ENCODE results near the gene CNOT3.
"Not testable (repeated sequence)": the region's sequence is repeated elsewhere in the genome, so short reads cannot be mapped to it uniquely, and the experiment has no call there.

The CNOT3 gene

GRCh38 chr19:54171736-54172431 is 34.3 kb downstream of the CNOT3 start:
- DNase-seq (ENCODE audit: low spot score) = not testable (repeated sequence)

GRCh38 chr19:54172471-54173358 is 35.2 kb downstream of the CNOT3 start, which contains the start of gene TMC4:
TSS of gene TMC4 (minus strand) at chr19:54173160. CDS start at chr19:54173117, 43 bp downstream.
- DNase-seq (ENCODE audit: low spot score) = peak; percentile 79

GRCh38 chr19:54173359-54173699 is 35.8 kb downstream of the CNOT3 start:
- DNase-seq (ENCODE audit: low spot score) = no peak

GRCh38 chr19:54173951-54174834 is 36.6 kb downstream of the CNOT3 start:
- no peak for DNase-seq (ENCODE audit: low spot score)

GRCh38 chr19:54178581-54179261 is 41.2 kb downstream of the CNOT3 start:
- no peak for DNase-seq (ENCODE audit: low spot score)

- DNase-seq (ENCODE audit: low spot score) = no peak
Observed at GRCh38 chr19:54179262-54179852, 41.8 kb downstream of the CNOT3 start.

GRCh38 chr19:54179921-54180461 is 42.4 kb downstream of the CNOT3 start:
- peak; percentile 53 for DNase-seq (ENCODE audit: low spot score)

- no peak for DNase-seq (ENCODE audit: low spot score)
Observed at GRCh38 chr19:54180691-54181091, 43.1 kb downstream of the CNOT3 start.

GRCh38 chr19:54181894-54182293 is 44.3 kb downstream of the CNOT3 start:
- DNase-seq (ENCODE audit: low spot score) = not testable (repeated sequence)

GRCh38 chr19:54183431-54183830 is 45.9 kb downstream of the CNOT3 start:
- no peak for DNase-seq (ENCODE audit: low spot score)

GRCh38 chr19:54186351-54186750 is 48.8 kb downstream of the CNOT3 start:
- no peak for DNase-seq (ENCODE audit: low spot score)

GRCh38 chr19:54186934-54187381 is 49.4 kb downstream of the CNOT3 start:
- DNase-seq (ENCODE audit: low spot score) = no peak

GRCh38 chr19:54188215-54188871 is 50.8 kb downstream of the CNOT3 start:
- peak; percentile 79 for DNase-seq (ENCODE audit: low spot score)

GRCh38 chr19:54189145-54189734 is 51.7 kb downstream of the CNOT3 start, which contains the start of gene MBOAT7:
TSS of gene MBOAT7 (minus strand) at chr19:54189580. CDS start at chr19:54188508, 1,072 bp downstream.
- DNase-seq (ENCODE audit: low spot score) = peak; percentile 91

GRCh38 chr19:54189735-54190502 is 52.4 kb downstream of the CNOT3 start:
- DNase-seq (ENCODE audit: low spot score) = peak; percentile 94

GRCh38 chr19:54190503-54191010 is 53.0 kb downstream of the CNOT3 start:
- DNase-seq (ENCODE audit: low spot score) = peak; percentile 88

GRCh38 chr19:54191011-54191810 is 53.6 kb downstream of the CNOT3 start, which contains the start of gene TSEN34:
TSS of gene TSEN34 (plus strand) at chr19:54191308. CDS start at chr19:54191365, 57 bp downstream.
- DNase-seq (ENCODE audit: low spot score) = peak; percentile 78
